Measurements from ENCODE around the gene CMTR2.
"Not testable (repeated sequence)": the region's sequence is repeated elsewhere in the genome, so short reads cannot be mapped to it uniquely, and the experiment has no call there.

Gene CMTR2

DNA sequence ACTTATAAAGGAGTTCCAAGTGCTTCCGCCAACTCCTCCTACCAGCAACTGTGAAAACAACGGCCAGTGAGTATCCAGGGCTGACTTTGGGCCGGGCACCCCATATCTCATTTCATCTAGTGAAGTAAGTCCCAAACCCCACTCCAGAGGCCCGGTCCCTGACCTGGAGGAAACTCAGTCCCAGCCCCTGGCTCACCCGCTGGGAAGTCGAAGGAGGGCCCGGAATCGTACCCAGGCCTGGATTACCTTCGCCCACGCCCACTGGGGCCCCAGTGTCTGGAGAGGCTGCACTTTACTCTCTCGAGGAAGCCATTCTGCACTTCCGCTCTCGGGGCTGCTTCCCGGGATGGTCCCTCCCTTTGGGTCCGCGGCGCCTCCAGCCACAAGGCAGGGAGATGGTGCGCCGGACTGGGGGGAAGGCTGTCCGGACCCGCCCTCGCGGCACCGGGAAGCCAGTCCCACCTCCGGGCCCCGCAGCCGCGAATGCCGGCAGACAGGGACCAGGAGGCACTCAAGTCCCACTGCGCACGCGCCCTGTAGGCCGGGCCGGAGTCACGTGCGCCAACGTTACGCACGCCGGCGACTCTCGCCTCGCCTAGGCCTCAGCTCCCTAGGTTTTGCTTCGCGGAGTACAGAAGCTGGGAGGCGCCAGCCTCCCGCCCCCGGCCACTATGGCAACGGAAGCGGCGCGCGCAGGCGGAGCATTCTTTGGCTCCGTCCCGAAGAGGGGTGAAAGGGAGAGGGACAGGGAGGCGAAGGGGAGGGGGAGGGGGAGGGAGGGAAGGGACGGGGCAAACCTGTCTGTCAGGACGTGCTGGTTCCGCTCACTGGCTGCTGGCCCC is at the start of gene CMTR2:
CMTR2 (minus strand) TSS at position 513 of the 842 bp plus-strand sequence. CDS start 3,482 bp downstream, outside the sequence.
- peak; percentile 85 for DNase-seq (ENCODE audit: low read depth)

DNA sequence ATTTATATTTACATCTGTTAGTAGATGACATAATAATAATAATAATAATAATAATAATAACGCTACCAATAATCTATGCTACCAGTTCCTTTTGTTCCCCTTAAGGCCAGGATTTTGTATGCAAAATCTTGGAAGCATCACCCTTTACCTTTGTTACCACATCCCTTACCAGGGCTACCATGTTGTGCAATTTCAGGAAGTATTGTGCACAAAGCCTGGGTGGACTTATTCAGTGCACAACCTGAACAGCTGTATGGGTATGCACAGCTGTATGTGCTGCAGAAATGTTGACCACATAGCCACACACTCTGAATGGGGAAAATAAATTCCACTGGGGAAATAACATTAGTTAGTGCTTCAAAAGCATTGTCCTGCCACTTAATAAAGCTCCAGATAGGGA is 49.4 kb upstream of the CMTR2 start:
- DNase-seq (ENCODE audit: low read depth), result no peak

DNA sequence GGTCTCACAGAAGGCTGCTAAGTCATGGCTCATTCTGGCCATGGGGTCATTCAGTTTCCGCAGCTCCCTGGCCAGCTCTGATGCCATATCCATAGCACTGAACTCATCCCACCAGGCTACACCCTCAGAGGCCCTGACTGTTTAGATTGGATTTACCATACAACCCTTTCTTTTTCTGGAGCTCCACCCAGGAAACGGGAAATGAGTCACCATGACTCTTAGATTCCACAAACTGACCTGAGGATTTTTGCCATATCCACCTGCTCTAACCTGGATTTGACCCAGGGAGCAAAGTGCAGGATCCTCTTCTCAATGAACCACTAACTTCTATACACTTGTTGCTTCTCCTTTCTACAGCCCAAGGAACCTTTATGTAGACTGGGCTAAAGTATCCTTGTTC is 49.0 kb upstream of the CMTR2 start:
- DNase-seq (ENCODE audit: low read depth), result no peak

- no peak for DNase-seq (ENCODE audit: low read depth)
These were observed 48.4 kb upstream of the CMTR2 start for GRCh38 chr16:71337631-71338030.

DNA sequence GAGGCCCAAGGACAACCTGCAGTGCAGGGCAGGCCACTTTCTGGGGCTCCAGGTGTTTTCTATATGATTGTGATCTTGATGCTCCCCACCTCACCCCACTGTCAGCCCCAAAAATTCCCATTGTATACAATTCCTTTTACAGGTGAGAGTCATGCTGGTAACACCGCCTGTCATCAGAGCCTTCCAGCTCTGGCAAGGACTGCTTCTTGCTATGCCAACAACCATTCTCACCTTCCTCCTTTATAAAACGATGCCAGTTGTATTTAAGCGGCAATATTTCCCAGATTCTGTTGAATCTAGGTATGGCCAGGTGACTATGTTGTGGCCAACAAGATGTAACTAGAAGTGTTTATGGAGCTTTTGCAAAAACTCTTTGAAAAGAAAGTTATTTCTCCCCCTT is 38.9 kb upstream of the CMTR2 start:
- no peak for DNase-seq (ENCODE audit: low read depth)

GRCh38 chr16:71327720-71328119 is 38.5 kb upstream of the CMTR2 start:
- DNase-seq (ENCODE audit: low read depth), result no peak

DNA sequence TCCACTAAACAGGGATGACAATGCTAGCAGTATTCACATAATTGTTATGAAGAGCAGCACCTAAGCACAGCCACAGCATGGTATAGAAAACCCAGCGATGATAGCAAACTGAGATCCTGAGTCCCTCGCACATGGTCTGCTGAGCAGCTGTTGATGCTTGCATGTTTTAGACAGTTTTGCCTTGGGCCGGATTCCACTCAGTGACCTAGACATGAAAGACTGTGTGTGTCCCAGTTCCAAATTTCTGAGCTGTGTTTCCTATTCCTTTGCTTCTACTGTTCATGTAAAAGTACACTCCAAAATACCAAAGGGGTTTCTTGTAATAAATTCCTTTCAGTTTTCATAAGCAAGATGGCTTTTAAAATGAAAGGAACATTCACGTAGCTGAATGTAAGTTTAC is 30.8 kb upstream of the CMTR2 start:
- no peak for DNase-seq (ENCODE audit: low read depth)

- no peak for DNase-seq (ENCODE audit: low read depth)
These were observed 26.1 kb upstream of the CMTR2 start for GRCh38 chr16:71315269-71315668.

DNA sequence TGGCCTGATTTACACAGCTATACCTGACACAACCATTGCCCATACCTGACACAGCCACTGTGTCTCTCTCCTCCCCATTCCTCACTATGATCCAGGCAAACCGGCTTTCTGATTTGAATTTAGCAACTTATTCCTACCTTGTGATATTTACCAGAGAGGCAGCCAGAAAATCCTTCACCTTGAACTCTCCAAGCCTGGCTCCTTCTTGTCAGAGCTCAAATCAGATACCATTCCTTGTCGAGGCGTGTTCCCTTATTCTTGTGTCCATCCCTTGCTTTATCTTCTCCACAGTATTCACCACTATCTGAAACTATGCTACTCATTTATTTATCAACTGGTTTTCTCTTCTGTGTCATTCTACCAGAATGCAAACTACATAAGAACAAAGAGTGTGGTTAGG is 24.4 kb upstream of the CMTR2 start:
- not testable (repeated sequence) for DNase-seq (ENCODE audit: low read depth)

GRCh38 chr16:71311553-71312158 is 22.5 kb upstream of the CMTR2 start:
- DNase-seq (ENCODE audit: low read depth), result no peak

DNA sequence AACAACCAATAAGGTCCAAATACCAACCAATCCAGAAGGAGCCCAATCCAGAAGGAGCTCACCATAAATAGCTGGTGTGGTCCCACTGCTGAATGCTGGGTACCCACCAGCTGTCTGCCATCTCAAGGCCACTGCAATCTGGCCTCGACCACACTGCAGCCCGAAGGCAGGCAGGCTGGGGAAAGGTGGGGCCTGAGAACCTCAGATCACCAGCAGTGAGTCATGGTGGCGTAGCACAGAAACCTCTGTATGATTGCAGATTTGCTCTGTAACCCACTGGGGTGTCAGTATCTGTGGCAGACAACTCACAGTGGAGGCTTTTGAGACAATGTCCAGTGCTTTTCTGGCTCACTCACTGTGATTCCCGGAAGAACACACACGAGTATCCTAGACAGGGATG is 14.7 kb upstream of the CMTR2 start:
- DNase-seq (ENCODE audit: low read depth), result no peak

DNA sequence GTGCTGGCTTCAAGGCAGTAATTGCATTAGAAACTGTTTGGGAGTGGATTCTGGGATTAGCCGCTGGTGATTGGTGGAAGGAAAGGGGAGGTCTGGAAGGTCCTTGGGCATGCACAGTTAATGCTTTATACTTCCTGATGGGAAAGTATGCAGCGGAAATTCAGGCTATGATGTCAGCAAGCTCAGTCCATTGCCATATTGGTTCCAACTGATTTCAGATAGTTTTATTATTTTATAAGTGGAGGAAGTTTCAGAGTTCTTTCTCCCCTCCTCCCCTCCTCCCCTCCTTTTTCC is 8.1 kb upstream of the CMTR2 start:
- no peak for DNase-seq (ENCODE audit: low read depth)

DNA sequence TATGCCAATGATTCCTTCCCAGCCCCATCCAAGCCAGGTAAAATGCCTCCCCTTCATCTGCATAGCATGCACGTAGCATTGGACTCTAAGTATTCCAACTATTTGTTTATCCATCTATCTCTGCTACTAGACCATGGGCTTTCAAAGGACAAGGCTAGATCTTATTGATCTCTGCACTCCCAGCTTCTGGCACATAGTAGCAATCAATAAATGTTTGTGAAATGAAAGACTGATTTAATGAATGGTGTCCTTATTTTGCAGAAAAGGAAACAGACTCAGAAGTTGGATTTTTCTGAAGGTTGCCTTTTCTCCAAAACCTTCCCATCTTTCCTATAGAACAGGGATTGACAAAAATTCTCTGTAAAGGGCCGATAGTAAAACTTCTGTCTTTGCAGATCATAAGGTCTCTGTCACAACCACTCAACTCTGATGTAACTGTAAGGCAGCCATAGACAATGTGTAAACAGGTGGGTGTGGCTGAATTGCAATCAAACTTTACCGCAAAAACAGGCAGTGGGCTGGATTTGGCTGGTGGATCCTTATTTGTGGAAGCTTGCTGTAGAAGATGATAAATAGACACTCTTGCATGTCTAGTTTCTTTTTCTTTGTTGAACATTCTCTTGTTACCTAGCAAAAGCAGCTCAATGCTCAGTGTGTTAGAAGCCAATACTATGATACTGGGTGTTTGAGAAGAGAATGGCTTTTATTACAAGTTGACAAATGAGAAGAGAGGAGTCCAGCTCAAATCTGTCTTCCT is 7.6 kb upstream of the CMTR2 start:
- DNase-seq (ENCODE audit: low read depth), result no peak

DNA sequence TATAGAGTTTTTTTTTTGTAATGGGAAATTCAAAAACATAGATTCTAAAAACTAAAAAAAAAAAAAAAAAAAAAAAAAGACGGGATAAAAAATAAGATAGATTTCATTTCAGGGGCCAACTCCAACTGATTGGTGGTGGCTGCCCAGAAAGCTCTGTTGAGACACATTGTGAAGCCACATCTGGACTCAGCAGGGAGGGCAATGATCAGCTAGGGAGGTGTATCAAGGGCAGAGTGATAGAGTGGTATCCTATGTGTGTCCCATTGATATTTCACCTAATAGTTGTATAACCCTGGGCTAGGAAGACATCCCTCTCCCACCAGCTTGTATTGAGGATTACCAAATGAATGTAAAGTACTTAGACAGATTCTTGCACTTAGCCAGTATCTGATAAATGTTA is 6.7 kb upstream of the CMTR2 start:
- DNase-seq (ENCODE audit: low read depth), result no peak

GRCh38 chr16:71293919-71294318 is 4.7 kb upstream of the CMTR2 start:
- DNase-seq (ENCODE audit: low read depth), result no peak

DNA sequence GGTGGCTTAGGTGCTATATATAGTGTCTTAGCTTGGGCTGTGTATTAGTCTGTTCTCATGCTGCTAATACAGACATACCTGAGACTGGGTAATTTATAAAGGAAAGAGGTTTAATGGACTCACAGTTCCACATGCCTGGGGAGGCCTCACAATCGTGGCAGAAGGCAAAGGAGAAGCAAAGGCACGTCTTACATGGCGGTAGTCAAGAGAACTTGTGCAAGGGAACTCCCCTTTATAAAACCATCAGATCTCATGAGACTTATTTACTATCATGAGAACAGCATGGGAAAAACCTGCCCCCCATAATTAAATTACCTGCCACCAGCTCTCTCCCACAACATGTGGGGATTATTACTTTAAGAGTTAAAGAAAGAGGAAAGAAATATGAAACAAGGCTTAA is 2.9 kb upstream of the CMTR2 start:
- DNase-seq (ENCODE audit: low read depth), result not testable (repeated sequence)

DNA sequence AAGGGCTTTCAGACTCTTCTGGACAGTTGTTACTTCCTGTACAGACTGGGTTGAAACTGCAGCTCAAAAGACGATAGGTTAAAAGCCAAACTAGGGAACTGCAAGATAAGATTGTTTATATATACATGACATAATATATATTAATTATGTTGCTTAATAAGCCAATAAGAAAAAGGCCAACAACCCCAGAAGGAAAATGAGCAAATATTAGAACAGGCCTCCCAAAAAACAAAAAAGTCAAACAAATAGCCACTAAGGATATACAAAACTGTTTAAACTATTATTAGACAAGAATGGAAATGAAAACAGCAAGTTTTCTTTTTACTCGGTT is 495 bp upstream of the CMTR2 start:
- no peak for DNase-seq (ENCODE audit: low read depth)

DNA sequence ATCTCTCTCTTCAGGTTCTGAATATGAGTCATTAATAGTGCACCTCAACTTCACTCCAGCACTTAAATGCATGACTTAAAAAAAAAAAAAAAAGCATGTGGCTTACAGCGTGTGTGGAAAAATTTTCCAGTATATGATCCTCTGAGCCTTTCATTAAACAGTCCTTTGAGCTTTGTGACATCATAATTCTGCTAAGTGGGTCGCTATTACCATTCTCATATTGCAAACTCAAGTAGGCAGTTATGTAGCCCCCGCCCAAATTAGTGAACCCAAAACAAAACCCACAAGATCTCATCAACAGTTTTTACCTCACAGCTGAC is 672 bp downstream of the CMTR2 start:
- no peak for DNase-seq (ENCODE audit: low read depth)

- no peak for DNase-seq (ENCODE audit: low read depth)
These were observed 1.3 kb downstream of the CMTR2 start for GRCh38 chr16:71287911-71288310.

- no peak for DNase-seq (ENCODE audit: low read depth)
These were observed 1.7 kb downstream of the CMTR2 start for GRCh38 chr16:71287454-71287853.

GRCh38 chr16:71283612-71284011 is 5.6 kb downstream of the CMTR2 start:
- no peak for DNase-seq (ENCODE audit: low read depth)

GRCh38 chr16:71282943-71283342 is 6.3 kb downstream of the CMTR2 start:
- DNase-seq (ENCODE audit: low read depth), result no peak

DNA sequence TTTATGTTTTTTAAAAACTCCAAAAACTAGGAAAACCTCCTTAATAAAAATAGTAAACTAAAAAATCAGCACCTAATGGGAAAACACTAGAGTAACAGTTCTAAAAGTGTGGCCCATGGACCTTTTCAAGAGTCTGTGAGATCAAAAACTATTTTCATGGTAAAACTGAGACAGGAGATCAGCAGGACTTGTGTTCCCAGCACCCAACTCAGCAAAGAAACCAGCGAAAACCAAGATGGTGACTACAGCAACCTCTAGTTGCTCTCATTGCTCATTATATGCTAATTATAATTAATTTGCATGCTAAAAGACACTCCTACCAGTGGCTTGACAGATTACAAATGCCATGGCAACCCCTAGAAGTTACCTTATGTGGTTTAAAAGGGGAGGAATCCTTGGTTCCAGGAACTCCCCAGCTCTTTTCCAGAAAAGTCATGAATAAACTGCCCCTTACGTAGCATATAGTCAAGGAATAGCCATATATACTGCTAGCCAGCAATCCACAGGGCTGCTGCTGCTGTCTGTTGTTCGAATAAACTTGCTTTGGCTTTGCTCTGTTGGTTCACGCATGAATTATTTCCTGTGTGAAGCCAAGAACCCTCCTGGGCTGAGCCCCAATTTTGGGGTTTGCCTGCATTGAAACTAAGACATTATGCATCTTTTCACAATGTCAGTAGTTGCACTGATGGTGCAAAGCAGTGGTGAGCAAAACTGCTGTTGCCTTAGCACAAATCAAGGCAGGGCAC is 12.4 kb downstream of the CMTR2 start:
- no peak for DNase-seq (ENCODE audit: low read depth)

Data from stimulated activated CD8-positive, alpha-beta memory T cell treated with anti-CD3 and anti-CD28 coated beads, Interleukin-12 subunit alpha, Interleukin-12 subunit beta, amount 100 ng/mL, for 4 hours (primary cell).